ENCODE data around the gene LPCAT1. TPM values are rescaled to one million over a fixed set of nuclear protein-coding genes. Genes with fewer than 3 reads are reported as not detected.

The LPCAT1 gene
- total and polyA plus RNA-seq, 2 of the 4 experiments (the other 2 are of a cell fraction) = 17.7 to 33.6 TPM

DNA sequence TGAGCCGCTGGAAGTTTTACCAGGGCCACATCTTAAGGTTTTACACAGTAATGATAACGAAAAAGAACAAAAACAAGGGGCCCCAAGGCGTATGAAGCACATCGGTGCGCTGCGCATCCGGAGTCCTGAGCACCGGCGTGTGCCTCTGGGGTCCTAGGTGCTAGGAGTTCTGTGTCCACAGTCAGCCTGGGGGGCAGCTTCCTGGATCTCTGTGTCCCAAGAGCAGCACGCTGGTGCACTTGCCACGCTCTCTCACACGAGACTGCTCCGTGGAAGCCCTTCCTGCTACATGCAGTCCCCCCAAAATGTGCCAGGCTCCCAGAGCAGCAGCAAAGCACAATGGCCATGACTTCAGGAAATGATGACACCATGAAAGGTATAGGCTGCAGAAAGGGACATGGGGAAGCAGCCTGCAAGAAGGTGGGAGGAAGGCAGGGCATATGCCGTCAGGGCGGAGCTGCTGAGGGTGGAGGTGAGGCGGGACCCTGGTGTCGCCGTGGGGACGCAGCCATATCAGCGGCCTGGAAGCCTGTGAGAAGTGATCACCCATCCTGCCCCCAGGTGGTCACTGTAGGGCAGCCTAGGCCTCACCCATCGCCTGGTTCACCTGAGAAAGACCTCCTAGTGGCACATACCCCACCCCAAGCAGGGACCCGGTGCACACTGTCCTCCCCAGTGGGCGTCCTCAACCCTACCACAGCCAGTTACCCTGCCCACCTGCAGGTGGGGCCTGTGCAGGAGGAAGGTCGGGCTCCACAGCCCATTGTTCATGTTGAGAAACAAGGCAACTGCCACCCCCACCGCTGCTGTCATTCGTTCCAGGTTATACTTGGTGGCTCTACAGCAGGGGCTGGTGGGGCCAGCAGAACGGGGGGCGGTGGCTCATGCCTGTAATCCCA is 54.9 kb downstream of the LPCAT1 start:
- H3K23ac ChIP-seq (ENCODE audit: low read depth, low read length) = no peak overlapping the region
- H2AK5ac ChIP-seq (ENCODE audit: low read depth, low read length) = no peak overlapping the region
- no TSS peak for BruUV-seq (replicated peaks)
- dilution Hi-C loops (cut with HindIII; ENCODE audit: low sequenced_read_pairs, unreplicated experiment) = no loop called here
- no peak overlapping the region for H2AK9ac ChIP-seq (replicated peaks; ENCODE audit: low read depth, low read length, poor library complexity)
- no peak overlapping the region for H3K4me2 ChIP-seq (ENCODE audit: low read depth, low read length)
- H3K56ac ChIP-seq (ENCODE audit: extremely low read depth, insufficient read depth, low read length) = no peak overlapping the region
- H3K4me3 ChIP-seq (ENCODE audit: insufficient read depth, low read depth, low read length) = no peak overlapping the region
- no peak overlapping the region for H2BK15ac ChIP-seq (ENCODE audit: low read depth, low read length)
- H3K4ac ChIP-seq (ENCODE audit: low read depth, low read length) = no peak overlapping the region
- no peak overlapping the region for H3K27ac ChIP-seq (ENCODE audit: insufficient read depth, low read length)
- no peak overlapping the region for H3K18ac ChIP-seq (ENCODE audit: low read depth, low read length)
- H3K36me3 ChIP-seq (ENCODE audit: control insufficient read depth, insufficient read depth, low read length) = peaks cover 76% of the 10 kb centered on the region
- H2BK20ac ChIP-seq (ENCODE audit: low read depth, low read length) = no peak overlapping the region
- no peaks in the 10 kb centered on the region for H3K4me1 ChIP-seq (ENCODE audit: control insufficient read depth, insufficient read depth, low read length)
- peaks cover 4 to 10% of the 10 kb centered on the region in 2 experiments; a peak in 1 of 4 replicates for H3K79me1 ChIP-seq (ENCODE audit: low read depth in 1 of 2, low read length in 2 of 2)
- no peak for DNase-seq
- peaks cover 15% of the 10 kb centered on the region for H4K20me1 ChIP-seq (ENCODE audit: insufficient read depth, low read length)
- no peak overlapping the region for H4K91ac ChIP-seq (ENCODE audit: insufficient read depth, low read depth, low read length)
- H3K9me3 ChIP-seq (ENCODE audit: control insufficient read depth, insufficient read depth, low read length) = no peaks in the 10 kb centered on the region; the same call in 1 of the 2 replicates
- H4K8ac ChIP-seq (ENCODE audit: low read depth in 2 of 2, low read length in 2 of 2) = no peak overlapping the region
- WGBS, 2 experiments (ENCODE audit: extremely low coverage in 2 of 2, insufficient read length in 1 of 2) = 90% methylated on average over 15 of the region's 28 CpGs; no CpG with 5 or more reads in 1 of the 2 experiments
- ChIA-PET CTCF (no interaction called here), POLR2A (ENCODE audit: unreplicated experiment) (no interaction called here)
- H3K14ac ChIP-seq (replicated peaks; ENCODE audit: low read depth, low read length) = no peak overlapping the region
- ATAC-seq (ENCODE audit: low read depth) = no peak
- no peaks in the 10 kb centered on the region for H3K27me3 ChIP-seq (ENCODE audit: control insufficient read depth, insufficient read depth, low read length)
- H4K5ac ChIP-seq (ENCODE audit: low read depth, low read length) = no peak overlapping the region
- in situ Hi-C loops (cut with MboI; ENCODE audit: low sequenced_read_pairs) = no loop called here
- H2BK5ac ChIP-seq (ENCODE audit: low read depth, low read length, poor library complexity, severe bottlenecking) = no peak overlapping the region
- H2BK120ac ChIP-seq (ENCODE audit: low read depth, low read length) = no peak overlapping the region
- no peak overlapping the region for H3K9ac ChIP-seq (ENCODE audit: low read depth, low read length)
- intact Hi-C loops (cut with micrococcal nuclease) = no loop called here
- H3K9me1 ChIP-seq (ENCODE audit: insufficient read depth, low read length) = peaks cover 8% of the 10 kb centered on the region
- no peak overlapping the region for H2AFZ ChIP-seq (replicated peaks; ENCODE audit: low read length, poor library complexity)
- no peak for TF ChIP-seq RCOR1 (IDR thresholded peaks at IDR 0.05; ENCODE audit: insufficient replicate concordance, low read length)
- TF ChIP-seq MAFK (IDR thresholded peaks at IDR 0.05; ENCODE audit: low read depth, low read length) = no peak
- TF ChIP-seq RFX5 (IDR thresholded peaks at IDR 0.05; ENCODE audit: low read depth, low read length) = no peak
- no peak for TF ChIP-seq NFE2L2 (IDR thresholded peaks at IDR 0.05; ENCODE audit: low read depth, low read length)
- no peak for TF ChIP-seq ELK1 (IDR thresholded peaks at IDR 0.05; ENCODE audit: borderline replicate concordance, low read depth, low read length)
- TF ChIP-seq MAZ (IDR thresholded peaks at IDR 0.05; ENCODE audit: borderline replicate concordance, low read depth, low read length) = no peak
- TF ChIP-seq POLR2A (IDR thresholded peaks at IDR 0.05; ENCODE audit: low read depth, low read length) = no peak
- no peak for TF ChIP-seq CHD1 (IDR thresholded peaks at IDR 0.05; ENCODE audit: low read depth, low read length)
- no peak for TF ChIP-seq RAD21 (IDR thresholded peaks at IDR 0.05; ENCODE audit: low read length)
- TF ChIP-seq SMC3 (IDR thresholded peaks at IDR 0.05; ENCODE audit: low read depth, low read length) = no peak
- TF ChIP-seq USF2 (IDR thresholded peaks at IDR 0.05; ENCODE audit: low read depth, low read length) = no peak
- no peak for TF ChIP-seq FOS (IDR thresholded peaks at IDR 0.05; ENCODE audit: low read depth, low read length)
- no peak for TF ChIP-seq MXI1 (IDR thresholded peaks at IDR 0.05; ENCODE audit: borderline replicate concordance, low read depth, low read length)
- TF ChIP-seq, protein P1, sequence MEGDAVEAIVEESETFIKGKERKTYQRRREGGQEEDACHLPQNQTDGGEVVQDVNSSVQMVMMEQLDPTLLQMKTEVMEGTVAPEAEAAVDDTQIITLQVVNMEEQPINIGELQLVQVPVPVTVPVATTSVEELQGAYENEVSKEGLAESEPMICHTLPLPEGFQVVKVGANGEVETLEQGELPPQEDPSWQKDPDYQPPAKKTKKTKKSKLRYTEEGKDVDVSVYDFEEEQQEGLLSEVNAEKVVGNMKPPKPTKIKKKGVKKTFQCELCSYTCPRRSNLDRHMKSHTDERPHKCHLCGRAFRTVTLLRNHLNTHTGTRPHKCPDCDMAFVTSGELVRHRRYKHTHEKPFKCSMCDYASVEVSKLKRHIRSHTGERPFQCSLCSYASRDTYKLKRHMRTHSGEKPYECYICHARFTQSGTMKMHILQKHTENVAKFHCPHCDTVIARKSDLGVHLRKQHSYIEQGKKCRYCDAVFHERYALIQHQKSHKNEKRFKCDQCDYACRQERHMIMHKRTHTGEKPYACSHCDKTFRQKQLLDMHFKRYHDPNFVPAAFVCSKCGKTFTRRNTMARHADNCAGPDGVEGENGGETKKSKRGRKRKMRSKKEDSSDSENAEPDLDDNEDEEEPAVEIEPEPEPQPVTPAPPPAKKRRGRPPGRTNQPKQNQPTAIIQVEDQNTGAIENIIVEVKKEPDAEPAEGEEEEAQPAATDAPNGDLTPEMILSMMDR (conservative IDR thresholded peaks at IDR 0.05; ENCODE audit: low read depth, low read length) = no peak
- no peak for TF ChIP-seq BHLHE40 (IDR thresholded peaks at IDR 0.05; ENCODE audit: low read depth, low read length)

Measured in IMR-90 (cell line).